Thyroid gland (tissue), 4 donors: Measurements from ENCODE around the gene SLC15A1.

ENCODE experiments used
- CTCF ChIP-seq, 6 experiments: fragments of 200-600 bp in 3 of 6; fragments of 450-650 bp in 3 of 6; sonication (generic) in 3 of 6; IDR thresholded peaks; one replicate each; pipeline ENCODE4 v1.5.1; 2016 to 2019; ENCODE audit warnings: antibody characterized with exemption in 6 of 6, mild to moderate bottlenecking in 2 of 6, inconsistent platforms in 1 of 6, moderate library complexity in 1 of 6
- POLR2A ChIP-seq, 2 donors: fragments of 450-650 bp; IDR thresholded peaks; one replicate each; pipeline ENCODE4 v1.6.1; 2017; ENCODE audit warnings: antibody characterized with exemption in 2 of 2, mild to moderate bottlenecking in 2 of 2, moderate library complexity in 1 of 2

- TF ChIP-seq POLR2A (IDR thresholded peaks at IDR 0.05) (no peak), CTCF (IDR thresholded peaks at IDR 0.05) (no peak)
Observed at GRCh38 chr13:98751861-98752466, 508 bp downstream of the SLC15A1 start.
